NCI-H510A (cell line): ENCODE results near the gene C3orf20.

ENCODE experiments used
- DNase-seq: peaks from one replicate; lab custom pipeline; 2025; lab: John Stamatoyannopoulos, UW

Gene C3orf20

GRCh38 chr3:14775011-14775410 is 100.1 kb downstream of the C3orf20 start:
- no peak for DNase-seq

GRCh38 chr3:14775563-14775962 is 100.6 kb downstream of the C3orf20 start:
- DNase-seq: no peak

- DNase-seq: no peak
These were observed 104.2 kb downstream of the C3orf20 start for GRCh38 chr3:14779069-14779685.

- no peak for DNase-seq
These were observed 106.1 kb downstream of the C3orf20 start for GRCh38 chr3:14780927-14781507.

GRCh38 chr3:14783480-14784086 is 108.6 kb downstream of the C3orf20 start:
- DNase-seq: no peak

GRCh38 chr3:14784087-14784681 is 109.2 kb downstream of the C3orf20 start:
- no peak for DNase-seq

- DNase-seq: no peak
These were observed 110.5 kb downstream of the C3orf20 start for GRCh38 chr3:14785207-14786155.

GRCh38 chr3:14786369-14786768 is 111.4 kb downstream of the C3orf20 start:
- DNase-seq: no peak

- no peak for DNase-seq
These were observed 112.7 kb downstream of the C3orf20 start for GRCh38 chr3:14787630-14788029.

GRCh38 chr3:14788644-14789043 is 113.7 kb downstream of the C3orf20 start:
- DNase-seq: no peak

GRCh38 chr3:14789221-14789620 is 114.3 kb downstream of the C3orf20 start:
- DNase-seq: no peak

- no peak for DNase-seq
These were observed 114.8 kb downstream of the C3orf20 start for GRCh38 chr3:14789640-14790285.

GRCh38 chr3:14791343-14791945 is 116.5 kb downstream of the C3orf20 start:
- no peak for DNase-seq

- DNase-seq: no peak
These were observed 117.8 kb downstream of the C3orf20 start for GRCh38 chr3:14792691-14793121.

- DNase-seq: no peak
These were observed 118.4 kb downstream of the C3orf20 start for GRCh38 chr3:14793126-14793857.

- no peak for DNase-seq
These were observed 118.9 kb downstream of the C3orf20 start for GRCh38 chr3:14793858-14794234.

- DNase-seq: no peak
These were observed 119.5 kb downstream of the C3orf20 start for GRCh38 chr3:14794435-14794834.

- DNase-seq: no peak
These were observed 121.1 kb downstream of the C3orf20 start for GRCh38 chr3:14795996-14796395.

GRCh38 chr3:14796403-14797077 is 121.6 kb downstream of the C3orf20 start:
- DNase-seq: no peak

- DNase-seq: no peak
These were observed 122.8 kb downstream of the C3orf20 start for GRCh38 chr3:14797731-14798130.
